CD4-positive, alpha-beta T cell treated with Interleukin-15 for 4 hours (primary cell): ENCODE data around the gene SYP.

Experiments
- DNase-seq: peaks from one replicate; pipeline ENCODE4 v3.0.0-alpha.2; 2020; ENCODE audit warnings: low spot score

The SYP gene

DNA sequence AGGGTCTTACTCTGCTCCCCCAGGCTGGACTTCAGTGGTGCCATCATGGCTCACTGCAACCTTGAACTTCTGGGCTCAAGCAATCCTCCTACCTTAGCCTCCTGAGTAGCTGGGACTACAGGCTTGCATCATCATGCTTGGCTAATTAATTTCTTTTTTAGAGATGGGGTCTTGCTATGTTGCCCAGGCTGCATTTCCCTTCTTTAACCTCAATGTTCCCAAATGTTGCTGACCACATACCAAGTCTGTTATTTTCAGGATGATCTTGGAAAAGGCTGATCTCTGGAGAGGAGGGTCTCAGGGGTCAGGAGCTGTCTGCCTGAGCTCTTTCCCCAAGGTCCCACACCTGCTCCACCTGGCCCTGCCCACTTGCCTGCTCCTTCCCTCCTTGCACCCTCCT is 20.1 kb upstream of the SYP start:
- no peak for DNase-seq

DNA sequence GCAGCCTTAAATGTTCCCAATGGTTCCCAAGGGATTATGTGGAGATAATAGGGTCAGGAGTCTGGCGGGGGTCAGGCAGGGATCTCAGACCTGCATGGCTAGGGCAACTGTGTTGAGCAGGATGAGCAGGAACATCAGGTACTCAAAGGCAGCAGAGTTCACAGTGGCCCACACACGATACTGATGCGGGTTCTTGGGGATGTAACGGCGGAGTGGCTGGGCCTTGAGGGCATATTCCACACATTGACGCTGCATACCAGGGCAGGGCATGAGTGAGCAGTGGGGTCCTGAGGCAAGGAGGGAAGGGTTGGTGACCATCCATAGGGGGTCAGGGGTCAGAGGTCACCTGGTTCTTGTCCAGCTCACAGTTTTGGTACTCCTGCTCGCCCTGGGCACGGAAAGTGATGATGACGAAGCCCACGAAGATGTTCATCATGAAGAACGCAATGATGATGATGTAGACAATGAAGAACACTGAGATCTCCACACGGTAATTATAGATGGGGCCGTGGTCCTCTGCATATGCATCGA is 15.1 kb upstream of the SYP start:
- DNase-seq, result no peak

DNA sequence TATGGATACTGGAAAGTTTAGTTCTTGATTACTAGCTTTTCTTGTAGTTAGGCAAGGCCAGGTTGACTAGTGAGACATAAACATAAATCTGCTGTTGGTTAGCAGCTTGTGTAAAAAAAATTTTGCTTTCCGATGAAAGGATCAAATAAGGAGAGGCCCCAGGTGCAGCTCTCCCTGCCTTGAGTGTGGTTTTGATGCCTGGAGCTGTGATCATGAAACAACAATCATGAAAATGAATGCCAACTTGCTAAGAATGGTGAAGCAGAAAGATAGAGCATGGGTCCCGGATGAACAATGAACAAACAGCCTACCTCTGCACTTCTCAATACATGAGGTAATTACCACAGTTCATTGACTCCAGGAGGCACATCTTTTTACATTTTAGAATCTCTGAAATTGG is 14.4 kb upstream of the SYP start:
- no peak for DNase-seq

DNA sequence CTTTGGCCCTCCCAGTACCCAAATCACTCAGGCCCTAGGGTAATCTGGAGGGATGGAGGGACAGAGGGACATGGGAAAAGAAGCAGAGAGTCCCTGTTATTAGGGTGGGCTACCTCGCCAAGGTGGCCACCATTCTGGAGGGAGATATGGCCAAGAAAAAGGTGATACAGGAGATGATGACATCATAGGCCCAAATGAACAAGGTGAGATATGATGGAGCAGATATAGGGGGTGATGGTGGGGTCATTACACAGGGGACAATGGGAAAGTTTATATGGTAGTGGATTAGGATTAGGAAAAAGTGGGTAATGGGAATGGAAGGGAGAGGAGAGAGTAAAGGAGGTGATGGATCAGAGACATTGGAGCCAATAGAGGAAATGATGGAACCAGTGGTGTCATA is 12.9 kb upstream of the SYP start:
- DNase-seq, result no peak

DNA sequence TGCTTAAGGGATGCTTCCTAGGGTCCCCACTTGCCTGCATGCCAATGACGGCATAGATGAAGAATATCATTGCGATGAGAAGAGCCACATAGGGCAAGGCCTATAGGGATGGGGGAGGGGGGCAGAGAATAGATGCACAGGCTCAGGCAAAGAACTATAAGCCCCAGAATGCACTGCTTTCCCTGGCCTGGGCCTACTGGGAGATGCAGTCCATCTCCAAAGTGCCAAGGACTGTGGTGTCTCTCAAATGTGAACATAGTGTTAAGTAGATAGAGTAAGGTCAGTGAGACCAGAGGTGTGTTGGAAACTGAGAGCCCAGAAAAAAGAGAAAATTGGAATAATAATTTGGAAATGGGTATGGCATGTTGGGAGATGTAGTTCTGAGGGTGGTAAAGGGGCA is 12.2 kb upstream of the SYP start:
- no peak for DNase-seq

DNA sequence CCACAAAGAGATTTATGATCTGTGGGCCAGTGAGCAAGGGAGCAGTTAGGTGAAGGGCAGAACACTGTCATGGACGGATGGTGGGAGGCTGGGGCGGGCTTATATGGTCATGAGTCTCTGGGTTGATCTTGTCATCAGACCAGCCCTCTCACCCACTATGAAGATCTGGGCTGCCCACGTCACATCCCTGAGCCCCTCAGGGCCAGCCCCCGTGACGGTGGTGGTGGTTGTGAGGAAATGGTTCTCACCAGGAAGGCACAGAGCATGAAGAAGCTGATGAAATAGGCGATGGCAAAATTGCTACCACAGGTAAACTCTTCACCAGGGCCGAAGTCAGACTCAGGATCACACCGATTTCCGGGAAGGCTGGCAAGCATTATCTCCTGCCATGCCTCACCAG is 11.1 kb upstream of the SYP start:
- DNase-seq, result no peak

DNA sequence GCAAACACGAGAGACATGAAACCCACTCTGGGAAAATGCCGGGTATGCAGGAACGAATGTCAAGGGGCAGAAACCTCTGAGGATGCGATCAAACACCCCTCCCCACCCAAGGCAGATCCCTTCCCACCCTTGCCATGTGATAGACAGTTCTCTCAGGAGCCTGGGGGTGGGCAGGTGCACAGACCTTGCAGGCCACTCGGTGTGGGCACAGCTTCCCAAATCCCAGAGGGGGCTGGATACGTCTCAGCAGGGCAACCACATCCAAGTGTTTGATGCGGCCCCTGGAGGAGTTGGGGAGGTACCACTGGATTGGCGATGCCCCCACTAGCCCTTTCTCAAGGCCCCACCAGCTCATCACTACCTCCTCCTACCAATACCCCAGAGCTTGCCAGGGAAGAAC is 10.4 kb upstream of the SYP start:
- DNase-seq, result no peak

DNA sequence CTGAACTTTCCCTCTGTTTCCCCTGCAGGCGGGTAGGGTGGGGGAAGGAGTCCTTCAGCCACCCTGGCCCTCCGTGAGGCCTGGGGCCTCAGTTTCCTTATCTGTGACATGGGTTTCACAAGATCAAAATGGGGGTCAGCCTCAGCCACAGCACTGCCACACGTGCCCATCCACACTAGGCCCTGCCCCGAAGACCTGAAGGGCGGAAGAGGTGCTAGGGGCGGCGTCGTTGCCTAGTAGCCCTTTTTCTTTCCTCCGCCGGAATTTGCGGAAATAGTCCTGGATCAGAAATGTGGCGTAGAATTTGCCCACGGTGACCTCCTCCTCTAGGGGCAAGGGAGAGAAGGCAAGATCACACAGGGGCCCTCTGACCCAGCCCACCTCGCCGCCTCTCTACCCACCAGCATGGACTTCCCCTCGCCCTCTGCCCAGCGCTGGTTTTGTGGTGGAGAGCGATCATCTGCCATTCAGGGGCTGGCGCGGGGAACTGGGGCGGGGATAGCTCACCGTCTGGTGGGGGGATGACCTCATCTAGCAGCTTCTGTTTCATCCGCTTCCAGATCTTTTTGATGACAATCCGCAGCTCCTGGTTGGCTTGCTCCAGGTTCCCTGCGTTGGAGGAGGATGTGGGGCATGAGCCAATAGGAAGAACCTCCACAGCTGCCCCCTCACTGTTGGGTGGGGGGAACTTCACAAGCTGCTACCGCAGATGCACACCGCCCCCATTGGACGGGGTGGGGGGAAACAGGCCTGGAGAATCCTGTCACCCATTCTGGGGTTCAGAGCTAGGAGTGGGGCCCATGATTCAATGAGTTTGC is 9.7 kb upstream of the SYP start:
- no peak for DNase-seq

DNA sequence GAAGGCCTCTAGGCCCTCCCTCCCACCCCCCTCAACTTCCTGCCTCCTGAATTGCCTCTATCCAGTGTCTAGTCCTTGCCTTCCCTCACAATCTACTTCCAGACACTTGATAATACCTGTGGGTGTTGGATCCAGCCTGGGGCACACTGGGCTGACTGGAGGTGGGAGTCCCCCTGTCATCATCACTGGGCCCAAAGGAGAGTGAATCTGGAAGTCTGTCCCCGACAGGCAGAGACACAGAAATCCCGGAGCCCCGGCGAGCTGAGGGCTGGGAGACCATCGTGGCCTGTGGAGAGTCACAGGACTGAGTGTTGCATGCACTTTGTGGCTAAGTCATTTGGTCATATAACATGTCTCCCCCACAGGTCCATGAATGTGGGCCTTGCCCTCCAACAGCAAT is 8.4 kb upstream of the SYP start:
- no peak for DNase-seq

DNA sequence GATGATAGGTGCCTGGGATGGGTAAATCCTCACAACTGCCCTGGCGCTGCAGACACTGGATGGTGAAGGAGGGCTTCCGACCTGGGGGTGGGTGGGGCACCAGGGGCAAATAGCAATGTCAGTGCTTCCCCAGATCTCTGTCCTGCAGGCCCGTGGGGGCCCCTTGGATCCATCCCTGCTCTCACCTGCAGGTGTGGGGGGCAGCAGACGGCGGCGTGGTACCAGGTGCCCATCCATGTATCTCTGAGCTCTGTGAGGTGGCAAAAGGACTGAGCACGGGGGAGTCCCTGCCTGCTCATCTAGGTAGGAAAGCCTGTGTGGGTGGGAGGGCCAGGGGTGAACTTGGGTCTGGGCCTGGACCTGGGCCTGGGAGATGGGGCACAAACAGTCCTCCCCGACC is 6.5 kb upstream of the SYP start:
- no peak for DNase-seq

DNA sequence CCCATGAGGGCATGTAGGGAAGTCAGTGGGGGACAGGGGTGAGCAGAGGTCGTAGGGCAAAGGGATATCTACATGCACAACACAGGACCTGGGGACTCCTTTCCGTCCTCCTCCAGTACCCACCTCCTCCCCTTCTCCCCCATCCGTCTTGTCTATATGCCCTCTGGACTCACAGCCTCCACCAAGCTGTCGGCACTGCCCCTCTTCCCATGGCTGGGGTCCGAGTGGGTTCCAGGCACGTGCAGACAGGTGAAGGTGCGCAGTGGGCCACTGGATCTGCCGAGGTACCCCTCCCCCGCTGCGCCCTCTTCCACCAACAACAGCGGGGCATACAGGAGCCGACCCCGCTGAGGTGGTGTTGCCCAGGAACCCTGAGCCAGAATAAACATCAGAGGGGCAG is 5.5 kb upstream of the SYP start:
- no peak for DNase-seq

DNA sequence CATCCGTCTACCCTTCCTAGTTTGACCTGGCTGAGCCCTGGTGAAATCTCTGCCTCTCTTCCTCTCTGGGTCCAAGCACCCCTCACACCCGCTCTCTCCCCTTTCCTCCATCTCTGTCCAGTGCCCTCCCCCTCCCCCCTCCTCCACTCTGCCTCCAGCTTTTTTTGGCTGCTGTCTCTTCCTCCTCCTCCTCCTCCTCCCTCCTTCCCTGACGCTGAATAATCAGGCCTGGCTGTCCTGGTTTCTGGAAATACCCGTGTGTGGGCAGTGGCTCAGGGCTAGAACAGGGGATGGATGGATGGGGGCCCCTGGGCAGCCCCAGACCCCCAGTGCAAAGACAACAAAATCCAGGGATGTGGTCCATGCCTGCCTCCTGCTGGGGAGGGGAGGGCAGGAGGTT is 4.7 kb upstream of the SYP start:
- DNase-seq, result no peak

DNA sequence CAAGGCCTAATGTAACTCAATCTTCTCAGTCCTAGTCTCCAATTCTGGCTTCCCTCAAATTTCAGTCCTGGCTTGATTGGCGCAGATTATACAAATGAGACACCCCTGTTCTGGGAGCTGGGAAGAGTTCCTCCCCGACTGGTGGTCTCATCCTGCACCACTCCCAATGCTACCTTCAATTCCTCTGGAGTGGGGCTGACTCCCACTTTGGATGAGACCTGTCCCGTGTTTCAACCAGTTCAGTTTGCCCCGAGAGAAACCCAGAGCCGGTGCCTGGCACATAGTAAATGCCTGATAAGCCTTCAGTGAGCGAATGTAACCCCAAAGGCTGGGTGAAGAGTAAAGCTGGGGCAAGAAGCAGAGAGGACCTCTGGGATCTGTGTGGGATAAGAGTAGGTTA is 4.0 kb upstream of the SYP start:
- no peak for DNase-seq

DNA sequence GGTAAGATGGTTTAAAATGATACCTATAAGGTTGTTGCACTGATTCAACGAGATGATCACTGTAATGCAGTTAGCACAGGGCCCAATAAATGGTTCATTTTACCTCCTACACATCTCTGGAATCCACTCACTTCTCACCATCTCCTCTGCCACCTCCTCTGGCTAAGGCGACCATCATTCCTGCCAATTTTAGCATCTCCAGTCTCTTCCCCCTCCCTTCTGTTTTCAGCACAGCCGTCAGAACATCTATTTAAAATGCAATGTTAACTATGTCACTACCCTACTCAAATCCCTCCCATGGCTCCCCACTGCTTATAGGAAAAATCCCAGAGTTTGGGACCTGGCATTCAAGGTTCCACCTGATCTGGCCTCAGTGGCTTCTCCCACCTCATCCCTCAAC is 3.5 kb upstream of the SYP start:
- no peak for DNase-seq

DNA sequence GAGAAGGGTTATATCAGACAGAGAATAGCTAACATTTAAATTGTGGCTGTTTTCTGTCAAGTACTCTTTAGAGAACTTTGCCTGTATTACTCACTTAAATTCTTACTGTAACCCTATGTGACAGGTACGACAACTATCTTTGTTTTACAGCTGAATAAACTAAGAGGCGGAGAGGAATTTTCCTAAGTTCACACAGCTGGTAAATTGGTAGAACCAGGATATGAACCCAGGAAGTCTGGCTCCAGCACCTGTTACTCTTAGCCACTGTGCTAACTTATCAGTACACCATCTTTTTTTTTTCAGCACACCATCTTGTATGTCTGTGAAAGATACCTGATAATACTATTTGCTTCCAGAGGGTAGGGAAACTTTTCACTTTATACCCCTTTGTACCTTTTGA is 2.0 kb upstream of the SYP start:
- no peak for DNase-seq

DNA sequence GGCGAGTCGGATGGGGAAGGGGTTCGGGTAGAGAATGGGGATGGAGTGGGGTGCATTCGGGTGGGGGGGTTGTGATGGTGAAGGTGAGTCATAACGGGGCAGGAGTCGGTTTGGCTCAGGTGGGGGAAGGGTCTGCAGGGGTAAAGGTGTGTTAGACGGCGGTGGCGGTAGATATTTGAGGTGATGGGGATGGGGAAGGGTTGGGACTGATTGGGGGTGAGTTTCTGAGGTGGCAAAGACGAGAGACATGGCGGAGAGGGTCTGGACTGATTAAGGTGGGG is 738 bp downstream of the SYP start:
- DNase-seq, result no peak

DNA sequence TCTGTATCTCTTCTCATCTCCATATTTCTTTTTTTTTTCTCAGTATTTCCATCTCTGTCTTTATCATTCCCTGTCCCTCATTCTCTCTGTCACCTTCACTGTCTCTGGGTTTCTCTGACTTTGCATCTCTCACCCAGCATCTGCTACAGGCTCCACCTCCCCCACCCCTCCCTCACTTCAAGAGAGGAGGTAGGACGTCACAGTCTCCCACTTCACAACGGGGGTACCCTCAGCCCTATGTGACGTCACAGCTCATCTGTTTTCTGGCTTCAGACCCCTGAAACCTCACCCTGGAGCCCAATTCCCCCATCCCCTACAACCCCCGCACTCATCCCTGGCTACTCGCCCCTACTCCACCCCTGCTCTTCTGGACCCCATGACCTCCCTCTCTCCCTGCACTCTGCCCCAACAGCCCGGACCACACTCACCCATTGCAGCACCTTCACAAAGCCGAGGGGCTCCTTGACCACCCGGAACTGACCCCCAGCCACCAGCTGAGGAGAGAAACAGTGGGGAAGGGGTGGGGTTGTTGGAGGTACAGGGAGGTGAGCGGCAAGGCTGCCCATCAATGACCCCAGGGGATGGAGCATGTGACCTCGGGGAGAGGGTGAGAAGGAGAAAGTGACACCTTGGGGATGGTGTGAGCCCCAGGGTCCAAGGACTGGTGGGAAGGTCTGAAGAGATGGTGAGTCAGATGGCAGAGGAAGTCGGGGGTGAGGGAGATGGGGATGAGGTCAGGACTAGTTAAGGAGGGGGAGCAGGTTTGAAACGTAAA is 1.3 kb downstream of the SYP start:
- DNase-seq, result no peak

DNA sequence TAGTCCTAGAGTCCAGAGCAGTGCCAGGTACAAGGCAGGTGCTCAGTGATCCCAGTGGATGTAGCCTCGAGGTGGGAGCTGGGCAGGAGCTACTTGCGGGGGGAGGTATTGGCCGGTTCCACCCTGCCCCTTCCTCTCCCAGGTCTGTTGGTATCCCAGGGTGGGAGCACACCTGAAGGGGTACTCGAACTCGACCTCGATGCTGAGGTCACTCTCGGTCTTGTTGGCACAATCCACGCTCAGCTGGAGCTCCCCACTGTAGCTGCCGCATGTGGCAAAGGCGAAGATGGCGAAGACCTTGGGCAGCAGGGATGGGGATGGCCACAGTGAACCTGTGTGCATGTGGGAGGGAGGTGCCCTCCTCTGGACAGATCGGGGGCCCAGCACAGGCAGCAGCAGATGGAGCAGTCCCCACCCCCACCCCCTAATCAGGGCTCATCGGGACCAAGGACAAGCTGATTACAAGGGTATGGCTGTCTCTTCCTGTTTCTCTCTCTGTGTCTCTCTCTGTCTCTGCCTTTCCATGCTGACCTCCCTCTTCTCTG is 2.4 kb downstream of the SYP start:
- DNase-seq, result no peak

DNA sequence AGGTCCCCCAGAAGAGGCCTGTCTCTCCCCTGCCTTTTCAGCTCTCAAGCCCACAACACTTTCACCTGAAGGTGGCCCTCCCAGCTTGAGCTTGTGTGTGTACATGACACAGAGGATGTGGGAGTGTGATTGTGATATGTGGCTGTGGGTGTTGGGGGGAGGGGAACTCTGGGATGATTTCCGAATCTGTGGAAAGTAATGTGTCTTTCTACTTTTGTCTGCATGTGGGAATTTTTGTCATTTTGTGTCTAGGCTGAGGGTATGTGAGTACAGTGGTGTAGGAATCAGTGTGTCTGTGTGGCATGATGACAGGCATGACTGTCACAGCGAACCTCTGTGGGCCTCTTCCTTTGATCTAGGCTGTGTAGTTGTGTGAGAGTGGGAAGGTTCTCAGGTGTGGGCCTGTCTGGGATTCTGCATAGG is 6.4 kb downstream of the SYP start:
- DNase-seq, result no peak

DNA sequence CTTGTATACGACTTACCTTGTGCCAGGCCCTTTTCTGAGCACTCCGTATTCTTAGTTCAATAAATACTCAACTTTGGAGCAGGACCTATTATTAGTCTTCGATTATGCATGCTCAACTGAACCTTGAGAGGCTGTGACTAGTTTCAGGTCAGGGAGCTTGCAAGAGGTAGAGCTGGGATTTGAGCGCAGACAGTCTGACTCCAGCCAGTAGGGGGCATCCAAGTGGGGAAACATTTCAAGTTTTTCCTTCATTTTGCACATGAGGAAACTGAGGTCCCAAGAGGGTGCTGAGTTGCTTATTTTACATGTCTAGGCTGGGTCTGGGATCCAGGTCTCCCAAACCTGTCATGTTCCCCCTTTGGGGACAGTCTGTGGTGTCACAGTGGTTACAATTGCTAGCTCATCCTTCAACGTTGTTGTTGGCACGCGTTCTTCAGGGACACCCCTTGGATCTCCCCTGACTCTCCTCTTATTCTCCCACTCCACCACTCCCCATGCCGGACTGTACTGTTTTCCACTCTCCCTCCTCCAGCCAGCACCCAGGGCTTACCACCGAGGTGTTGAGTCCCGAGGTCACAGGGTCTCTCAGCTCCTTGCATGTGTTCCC is 7.2 kb downstream of the SYP start:
- peak; percentile 40 for DNase-seq

DNA sequence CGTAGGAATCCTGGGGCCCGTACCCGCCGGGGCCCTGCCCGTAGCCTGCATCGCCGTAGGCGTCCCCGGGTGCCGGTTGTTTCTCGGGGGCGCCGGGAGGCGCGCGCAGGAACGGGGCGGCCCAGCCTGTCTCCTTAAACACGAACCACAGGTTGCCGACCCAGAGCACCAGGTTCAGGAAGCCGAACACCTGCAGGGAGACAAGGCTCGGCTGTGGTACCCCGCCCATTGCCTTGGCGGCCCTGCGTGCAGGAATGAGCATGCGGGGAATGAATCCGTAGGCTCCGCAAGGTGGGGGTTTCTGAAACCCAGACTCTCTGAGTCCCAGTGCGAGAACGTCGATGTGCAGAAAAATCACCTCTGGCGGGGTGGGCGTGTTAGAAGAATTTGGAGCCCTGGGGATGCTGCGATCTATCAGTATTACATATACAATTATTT is 8.4 kb downstream of the SYP start:
- DNase-seq, result no peak

DNA sequence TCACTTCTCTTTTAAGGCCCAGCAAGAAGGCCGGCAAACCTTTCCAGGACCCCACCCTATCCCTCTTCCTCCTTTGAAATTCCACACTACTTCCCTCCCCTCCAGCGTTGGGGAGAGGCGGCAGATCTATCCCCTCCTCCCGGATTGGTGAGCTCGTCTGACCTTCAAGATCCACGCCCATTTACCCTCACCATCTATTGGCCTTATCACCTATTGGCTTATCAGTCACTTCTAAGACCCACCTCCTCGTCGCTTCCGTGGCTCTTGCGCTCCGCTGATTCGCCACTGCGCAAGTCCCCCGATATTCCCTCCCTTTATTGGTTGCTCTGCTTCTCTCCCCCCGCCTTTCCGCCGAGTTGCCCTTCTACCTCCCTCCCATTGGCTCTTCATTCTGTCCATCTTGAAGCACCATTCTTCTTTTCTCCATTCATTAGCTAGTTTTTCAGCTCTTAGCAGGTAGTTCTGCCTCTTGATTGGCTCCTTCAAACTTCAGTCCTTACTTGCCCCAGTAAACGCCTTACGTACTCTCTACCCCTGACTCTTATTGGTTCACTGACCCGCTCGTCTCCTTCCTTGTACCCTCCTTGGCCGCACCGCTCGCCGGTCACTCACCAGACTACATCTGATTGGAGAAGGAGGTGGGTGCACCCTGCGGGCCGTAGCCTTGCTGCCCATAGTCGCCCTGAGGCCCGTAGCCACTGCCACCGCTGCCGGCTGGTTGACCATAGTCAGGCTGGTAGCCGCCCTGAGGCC is 9.0 kb downstream of the SYP start:
- peak; percentile 93 for DNase-seq
